Esophagus squamous epithelium (tissue), 5 donors: ENCODE measurements around the gene TIMP4. TPM values are rescaled to one million over a fixed set of nuclear protein-coding genes. Genes with fewer than 3 reads are reported as not detected.

Experiments
- DNase-seq: peaks from one replicate; lab custom pipeline; 2025; lab: John Stamatoyannopoulos, UW
- H3K27ac ChIP-seq, 4 donors: fragments of 200-600 bp; sonication (generic); one replicate each; pipeline ENCODE4 v1.5.1; 2016 to 2019; ENCODE audit warnings: mild to moderate bottlenecking in 1 of 4
- H3K27me3 ChIP-seq, 4 donors: fragments of 200-600 bp; sonication (generic); 1 replicate in 3 of 4; 2 replicates in 1 of 4; pipeline versions ENCODE4 v1.5.1 to v1.6.0; 2017 to 2021; ENCODE audit warnings: antibody characterized with exemption in 1 of 4
- H3K36me3 ChIP-seq, 3 donors: fragments of 200-600 bp; sonication (generic); one replicate each; pipeline ENCODE4 v1.5.1; 2016 to 2019
- H3K4me1 ChIP-seq, 3 donors: fragments of 200-600 bp; sonication (generic); one replicate each; pipeline ENCODE4 v1.5.1; 2017 to 2019
- H3K4me3 ChIP-seq, 4 donors: fragments of 200-600 bp; sonication (generic); 1 replicate in 3 of 4; 2 replicates in 1 of 4; pipeline ENCODE4 v1.5.1; 2016 to 2019; ENCODE audit warnings: mild to moderate bottlenecking in 2 of 4, moderate library complexity in 1 of 4
- H3K9me3 ChIP-seq, 3 donors: fragments of 200-600 bp; sonication (generic); one replicate each; pipeline ENCODE4 v1.5.1; 2016 to 2019
- CTCF ChIP-seq, 6 experiments: fragments of 450-650 bp in 4 of 6; fragments of 200-600 bp in 2 of 6; sonication (generic) in 2 of 6; IDR thresholded peaks; one replicate each; pipeline ENCODE4 v1.5.1; 2016 to 2019; ENCODE audit warnings: antibody characterized with exemption in 6 of 6, mild to moderate bottlenecking in 4 of 6, moderate library complexity in 4 of 6
- POLR2A ChIP-seq, 4 donors: fragments of 450-650 bp; IDR thresholded peaks; one replicate each; pipeline ENCODE4 v1.6.1; 2017; ENCODE audit warnings: antibody characterized with exemption in 4 of 4, mild to moderate bottlenecking in 4 of 4, moderate library complexity in 3 of 4
- WGBS, 2 donors: methylation state at CpG; one replicate each; pipeline ENCODE4 v1.1.5; 2018; 5-methylcytosine and 5-hydroxymethylcytosine counted together
- intact Hi-C: fragments of 100-400 bp; cut with DNase I; formaldehyde crosslinking; loops from one replicate; pipeline ENCODE4 v1.15.0; 2022
- total RNA-seq, 4 donors: library from RNA; depleted of rRNA; stranded (reverse); fragments of >200 nt; gene quantifications; one replicate each; pipeline ENCODE4 v1.1.0, GENCODE V29; 2016
- donor health status: DM: yes; HTN: yes; CAD: no.

Gene TIMP4
- total RNA-seq, 4 donors from 2014 or later, result 0.23 to 8.6 (median 4.0) TPM

DNA sequence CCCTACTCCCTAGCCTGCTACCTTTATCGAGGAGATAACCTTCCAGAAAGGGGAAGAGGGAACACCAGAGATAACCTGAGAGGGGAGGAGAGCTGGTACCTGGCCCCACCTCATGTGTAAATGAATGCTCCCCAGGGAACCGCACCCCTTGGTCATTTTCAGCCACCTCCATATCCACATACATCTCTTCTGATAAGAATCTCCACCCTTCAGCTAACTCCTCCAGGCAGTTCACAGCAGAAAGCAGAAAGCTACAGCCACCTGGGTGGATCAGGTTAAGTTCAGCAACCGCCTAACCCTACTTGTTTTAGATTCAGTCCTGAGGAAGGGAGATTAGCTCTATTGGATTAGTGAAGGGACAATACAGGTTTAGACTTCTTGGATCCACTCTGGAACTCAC, 38.0 kb upstream of the TIMP4 start:
- no peak for DNase-seq
- Histone ChIP-seq H3K9me3 (no peaks in the 10 kb centered on the region), H3K36me3 (no peaks in the 10 kb centered on the region), H3K27ac (no peak overlapping the region), H3K4me3 (no peak overlapping the region), H3K4me1 (peaks cover 16 to 38% (median 28%) of the 10 kb centered on the region in 3 donors), H3K27me3 (no peaks in the 10 kb centered on the region)
- 91 to 100% methylated on average over 2 to 3 of the region's 3 CpGs for WGBS, 2 donors
- intact Hi-C loops, result no loop called here
- no peak for TF ChIP-seq POLR2A (IDR thresholded peaks at IDR 0.05)
- TF ChIP-seq CTCF (IDR thresholded peaks at IDR 0.05), result no peak

- intact Hi-C loops, result no loop called here
- no peaks in the 10 kb centered on the region for H3K36me3 ChIP-seq
- no peaks in the 10 kb centered on the region for H3K9me3 ChIP-seq
- TF ChIP-seq POLR2A (IDR thresholded peaks at IDR 0.05) (no peak), CTCF (IDR thresholded peaks at IDR 0.05) (no peak)
- H3K27me3 ChIP-seq, result no peaks in the 10 kb centered on the region
- no peak overlapping the region for H3K4me3 ChIP-seq
- WGBS, 2 donors, result 82 to 84% methylated on average over 4 of the region's 4 CpGs
- peaks cover 26 to 50% (median 28%) of the 10 kb centered on the region in 3 donors for H3K4me1 ChIP-seq
- no peak overlapping the region for H3K27ac ChIP-seq
- DNase-seq, result no peak
Observed at GRCh38 chr3:12195231-12195630, 36.5 kb upstream of the TIMP4 start.

- 61 to 63% methylated on average over 3 of the region's 3 CpGs for WGBS, 2 donors
- no peak for DNase-seq
Observed at GRCh38 chr3:12194669-12195161, 36.0 kb upstream of the TIMP4 start.

GRCh38 chr3:12194209-12194608, 35.5 kb upstream of the TIMP4 start:
- Histone ChIP-seq H3K27ac (peak overlapping the region; percentile 65 to 81 (median 80)), H3K4me3 (no peak overlapping the region), H3K36me3 (no peaks in the 10 kb centered on the region), H3K27me3 (no peaks in the 10 kb centered on the region), H3K9me3 (no peaks in the 10 kb centered on the region), H3K4me1 (peaks cover 30 to 59% (median 35%) of the 10 kb centered on the region in 3 donors)
- TF ChIP-seq POLR2A (IDR thresholded peaks at IDR 0.05) (no peak), CTCF (IDR thresholded peaks at IDR 0.05) (no peak)
- intact Hi-C loops, result no loop called here
- no peak for DNase-seq
- WGBS, 2 donors, result 4 to 13% methylated on average over 3 of the region's 3 CpGs

More at GRCh38 chr3:12194669-12195161, 36.0 kb upstream of the TIMP4 start:
- Histone ChIP-seq H3K27me3 (no peaks in the 10 kb centered on the region), H3K4me1 (peaks cover 28 to 55% (median 30%) of the 10 kb centered on the region in 3 donors), H3K4me3 (no peak overlapping the region), H3K36me3 (no peaks in the 10 kb centered on the region), H3K9me3 (no peaks in the 10 kb centered on the region), H3K27ac (peak overlapping the region; percentile 65 to 81 (median 80))
- intact Hi-C loops, result no loop called here
- no peak for TF ChIP-seq POLR2A (IDR thresholded peaks at IDR 0.05)
- peak in 4 of 6 experiments; percentile 27 to 72 (median 40) for TF ChIP-seq CTCF (IDR thresholded peaks at IDR 0.05)

- intact Hi-C loops, result no loop called here
- H3K27ac ChIP-seq, result peak overlapping the region; percentile 65 to 81 (median 80)
Observed at GRCh38 chr3:12193485-12194165, 34.9 kb upstream of the TIMP4 start.

More at GRCh38 chr3:12193485-12194165, 34.9 kb upstream of the TIMP4 start:
- Histone ChIP-seq H3K4me1 (peaks cover 33 to 59% (median 41%) of the 10 kb centered on the region in 3 donors), H3K9me3 (no peaks in the 10 kb centered on the region), H3K36me3 (no peaks in the 10 kb centered on the region), H3K27me3 (no peaks in the 10 kb centered on the region), H3K4me3 (no peak overlapping the region)
- TF ChIP-seq POLR2A (IDR thresholded peaks at IDR 0.05), result no peak
- TF ChIP-seq CTCF (IDR thresholded peaks at IDR 0.05), result no peak
- no peak for DNase-seq
- 100% methylated on average over 1 of the region's 1 CpG for WGBS, 2 donors
